Tibial nerve (tissue), 4 donors: Measurements from ENCODE around the gene NR2F1. TPM values are rescaled to one million over a fixed set of nuclear protein-coding genes. Genes with fewer than 3 reads are reported as not detected.
A peak's percentile ranks its signal among the peaks of the same experiment; 100 is the strongest.

Experiments
- DNase-seq, 2 donors: peaks; one replicate each; pipeline ENCODE4 v3.0.0-alpha.2; 2019; ENCODE audit warnings: low spot score in 2 of 2
- H3K27ac ChIP-seq, 4 donors: fragments of 200-600 bp; sonication (generic) in 3 of 4; one replicate each; pipeline ENCODE4 v1.5.1; 2017 to 2019; ENCODE audit warnings: mild to moderate bottlenecking in 1 of 4
- H3K27me3 ChIP-seq, 2 donors: fragments of 200-600 bp; sonication (generic) in 1 of 2; one replicate each; pipeline versions ENCODE4 v1.5.1 to v1.6.0; 2017 to 2019
- H3K36me3 ChIP-seq, 3 donors: fragments of 200-600 bp; sonication (generic); one replicate each; pipeline ENCODE4 v1.5.1; 2018 to 2019
- H3K4me1 ChIP-seq, 4 donors: fragments of 200-600 bp; sonication (generic) in 3 of 4; one replicate each; pipeline ENCODE4 v1.5.1; 2017 to 2019
- H3K4me3 ChIP-seq, 4 donors: fragments of 200-600 bp; sonication (generic) in 3 of 4; one replicate each; pipeline ENCODE4 v1.5.1; 2017 to 2019; ENCODE audit warnings: mild to moderate bottlenecking in 1 of 4, moderate library complexity in 1 of 4
- H3K9me3 ChIP-seq, 4 donors: fragments of 200-600 bp; sonication (generic) in 3 of 4; one replicate each; pipeline ENCODE4 v1.5.1; 2017 to 2019
- CTCF ChIP-seq, 5 experiments: fragments of 200-600 bp in 3 of 5; fragments of 450-650 bp in 2 of 5; sonication (generic) in 3 of 5; IDR thresholded peaks; one replicate each; pipeline ENCODE4 v1.5.1; 2016 to 2019; ENCODE audit warnings: antibody characterized with exemption in 5 of 5, mild to moderate bottlenecking in 3 of 5, moderate library complexity in 2 of 5
- EP300 ChIP-seq, 2 donors: sonication (generic); formaldehyde crosslinking; IDR thresholded peaks; one replicate each; pipeline ENCODE4 v1.6.1; 2017; ENCODE audit warnings: antibody characterized with exemption in 2 of 2, mild to moderate bottlenecking in 1 of 2
- POLR2A ChIP-seq, 2 donors: fragments of 450-650 bp; IDR thresholded peaks; one replicate each; pipeline ENCODE4 v1.6.1; 2017; ENCODE audit warnings: antibody characterized with exemption in 2 of 2, mild to moderate bottlenecking in 2 of 2, moderate library complexity in 2 of 2
- WGBS, 2 donors: methylation state at CpG; one replicate each; pipeline ENCODE4 v1.1.5; 2018; 5-methylcytosine and 5-hydroxymethylcytosine counted together
- total RNA-seq, 4 donors: library from RNA; depleted of rRNA; stranded (reverse); fragments of >200 nt; gene quantifications; one replicate each; pipeline ENCODE4 v1.1.0, GENCODE V29; 2016

Gene NR2F1
- total RNA-seq, 4 donors from 2014 or later = 64.9 to 81.3 (median 67.6) TPM

GRCh38 chr5:93622240-93622885 is 39.3 kb downstream of the NR2F1 start:
- WGBS, 2 donors = 37 to 41% methylated on average over 4 of the region's 4 CpGs
- no peak for TF ChIP-seq EP300 (IDR thresholded peaks at IDR 0.05)
- no peak for TF ChIP-seq CTCF (IDR thresholded peaks at IDR 0.05)
- no peak for TF ChIP-seq POLR2A (IDR thresholded peaks at IDR 0.05)
- Histone ChIP-seq H3K4me3 (peak overlapping the region in 2 of 4 donors; percentile 76 to 79), H3K36me3 (no peaks in the 10 kb centered on the region), H3K9me3 (no peaks in the 10 kb centered on the region), H3K4me1 (peaks cover 0 to 21% (median 6%) of the 10 kb centered on the region in 4 donors), H3K27ac (peak overlapping the region; percentile 34 to 97 (median 84)), H3K27me3 (no peaks in the 10 kb centered on the region)
- no peak for DNase-seq

DNA sequence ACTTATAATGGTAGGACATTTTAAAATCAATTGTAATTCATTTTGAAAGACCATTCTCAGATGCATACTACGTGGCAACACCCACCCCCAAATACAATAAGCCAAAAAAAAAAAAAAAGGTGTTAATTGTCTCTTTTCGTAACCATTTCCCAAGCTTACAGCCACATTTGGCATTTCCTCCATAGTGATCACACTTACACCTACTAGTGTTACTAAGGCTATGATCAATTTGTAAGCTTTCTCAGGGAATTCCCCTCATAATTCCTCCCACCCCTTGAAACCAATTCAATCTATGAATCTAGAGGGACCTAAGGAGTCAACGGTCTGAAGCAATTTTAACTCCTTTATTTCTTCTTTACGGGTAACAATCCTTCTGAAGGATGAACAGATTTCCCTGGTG is 40.1 kb downstream of the NR2F1 start:
- H3K27me3 ChIP-seq = no peaks in the 10 kb centered on the region
- DNase-seq = no peak
- no peaks in the 10 kb centered on the region for H3K9me3 ChIP-seq
- H3K27ac ChIP-seq = peak overlapping the region in 1 of 4 donors; percentile 34
- H3K4me1 ChIP-seq = peaks cover 0 to 21% (median 6%) of the 10 kb centered on the region in 4 donors
- WGBS, 2 donors = 65 to 66% methylated on average over 4 of the region's 4 CpGs
- no peak for TF ChIP-seq EP300 (IDR thresholded peaks at IDR 0.05)
- TF ChIP-seq CTCF (IDR thresholded peaks at IDR 0.05) = no peak
- no peak for TF ChIP-seq POLR2A (IDR thresholded peaks at IDR 0.05)
- H3K36me3 ChIP-seq = no peaks in the 10 kb centered on the region
- no peak overlapping the region for H3K4me3 ChIP-seq

DNA sequence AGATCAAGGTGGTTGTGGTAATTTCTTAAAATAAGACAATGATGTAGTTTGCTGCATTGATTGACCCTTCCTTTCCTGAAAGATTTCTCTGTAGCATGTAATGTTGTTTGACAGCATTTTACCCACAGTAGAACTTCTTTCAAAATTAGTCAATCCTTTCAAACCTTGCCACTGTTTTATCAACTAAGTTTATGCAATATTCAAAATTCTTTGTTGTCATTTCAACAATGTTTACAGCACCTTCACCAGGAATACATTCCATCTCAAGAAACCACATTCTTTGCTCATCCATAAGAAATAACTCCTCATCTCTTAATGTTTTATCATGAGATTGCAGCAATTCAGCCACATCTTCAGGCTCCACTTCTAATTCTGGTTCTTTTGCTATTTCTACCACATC is 43.8 kb downstream of the NR2F1 start:
- Histone ChIP-seq H3K27me3 (no peaks in the 10 kb centered on the region), H3K4me1 (peaks cover 0 to 10% (median 2%) of the 10 kb centered on the region in 4 donors), H3K4me3 (no peak overlapping the region), H3K9me3 (no peaks in the 10 kb centered on the region), H3K27ac (no peak overlapping the region), H3K36me3 (no peaks in the 10 kb centered on the region)
- no peak for DNase-seq
- TF ChIP-seq CTCF (IDR thresholded peaks at IDR 0.05) (no peak), POLR2A (IDR thresholded peaks at IDR 0.05) (no peak), EP300 (IDR thresholded peaks at IDR 0.05) (no peak)

DNA sequence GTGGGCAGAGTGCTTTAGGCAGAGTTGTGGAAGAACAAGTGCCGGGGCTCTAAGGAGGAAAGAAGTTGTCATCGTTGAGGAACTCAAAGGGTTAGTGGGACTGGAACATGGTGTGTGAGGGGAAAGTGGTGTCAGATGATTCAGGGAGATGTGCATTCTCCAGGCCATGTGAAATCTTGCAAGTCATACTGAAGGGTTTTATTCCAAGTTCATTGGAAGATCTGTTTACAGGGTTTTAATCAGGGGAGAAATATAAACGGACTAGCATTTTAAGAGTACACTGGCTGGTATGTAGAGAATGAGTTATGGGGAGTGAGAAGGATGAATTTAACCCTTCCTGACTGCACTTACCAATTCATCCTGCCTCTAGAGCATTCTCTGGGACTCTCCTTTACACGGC is 49.3 kb downstream of the NR2F1 start:
- no peaks in the 10 kb centered on the region for H3K9me3 ChIP-seq
- peak overlapping the region in 2 of 4 donors; percentile 54 to 68 for H3K27ac ChIP-seq
- no peak overlapping the region for H3K4me3 ChIP-seq
- no peaks in the 10 kb centered on the region for H3K4me1 ChIP-seq
- no peak for TF ChIP-seq EP300 (IDR thresholded peaks at IDR 0.05)
- no peak for TF ChIP-seq POLR2A (IDR thresholded peaks at IDR 0.05)
- no peak for TF ChIP-seq CTCF (IDR thresholded peaks at IDR 0.05)
- DNase-seq = no peak
- H3K36me3 ChIP-seq = no peaks in the 10 kb centered on the region
- no peaks in the 10 kb centered on the region for H3K27me3 ChIP-seq
- WGBS, 2 donors = 66 to 72% methylated on average over 4 of the region's 4 CpGs

DNA sequence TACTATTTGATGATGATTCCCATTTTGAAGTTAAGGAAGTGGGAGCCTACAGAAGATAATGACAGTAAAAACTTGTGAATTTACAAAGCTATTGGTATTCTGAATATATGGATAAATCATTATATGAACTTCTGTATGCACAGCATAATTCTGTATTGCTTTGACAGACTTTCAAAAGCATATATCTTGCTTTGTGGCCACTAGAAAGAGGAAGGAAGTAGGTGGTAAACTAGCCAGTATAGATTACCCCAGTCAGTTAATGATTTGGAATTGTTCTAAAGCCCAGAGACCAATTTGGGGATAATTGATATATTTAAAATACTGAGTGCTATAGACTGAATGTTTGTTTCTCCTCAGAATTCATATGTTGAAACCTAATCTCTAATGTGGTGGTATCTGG is 53.0 kb downstream of the NR2F1 start:
- H3K9me3 ChIP-seq = no peaks in the 10 kb centered on the region
- no peaks in the 10 kb centered on the region for H3K27me3 ChIP-seq
- no peak for DNase-seq
- H3K4me1 ChIP-seq = no peaks in the 10 kb centered on the region
- no peak overlapping the region for H3K4me3 ChIP-seq
- H3K27ac ChIP-seq = no peak overlapping the region
- no peak for TF ChIP-seq POLR2A (IDR thresholded peaks at IDR 0.05)
- TF ChIP-seq CTCF (IDR thresholded peaks at IDR 0.05) = no peak
- TF ChIP-seq EP300 (IDR thresholded peaks at IDR 0.05) = no peak
- no peaks in the 10 kb centered on the region for H3K36me3 ChIP-seq
